SK-N-SH (cell line): ENCODE results near the gene LY6G6C. TPM values are rescaled to one million over a fixed set of nuclear protein-coding genes. Genes with fewer than 3 reads are reported as not detected.

ENCODE experiments used
- CTCF ChIA-PET: fragments of 300-600, 350-600 bp; formaldehyde crosslinking; extraction: SDS; loops from one replicate; lab custom pipeline; 2021; lab: Yijun Ruan, JAX
- POLR2A ChIA-PET: fragments of 350-600 bp; sonication (Branson Sonifier 250); formaldehyde crosslinking; extraction: SDS; loops from one replicate; lab custom pipeline; 2020; ENCODE audit warnings: antibody characterized with exemption, inconsistent platforms; lab: Yijun Ruan, JAX
- DNase-seq: peaks from one replicate; pipeline ENCODE4 v3.0.0; 2012
- H2AFZ ChIP-seq: fragments of 200-600 bp; sonication (generic); 2 replicates; pipeline ENCODE4 v1.8.1; 2016; ENCODE audit warnings: antibody characterized with exemption, mild to moderate bottlenecking, low read depth
- H3F3A ChIP-seq: fragments of 200-600 bp; sonication (generic); replicated peaks from 2 replicates; pipeline ENCODE3; 2016; ENCODE audit warnings: antibody characterized with exemption, mild to moderate bottlenecking; ENCODE audit not compliant: insufficient read depth
- H3K27ac ChIP-seq, 2 experiments: fragments of 200-500 bp in 1 of 2; fragments of 200-600 bp in 1 of 2; sonication (Bioruptor generic) in 1 of 2; sonication (generic), shearing (Covaris generic) in 1 of 2; 2 replicates each; pipeline versions ENCODE4 v1.5.1 to v1.6.1; 2014 to 2016; ENCODE audit warnings: low read depth in 2 of 2, inconsistent platforms in 1 of 2, low read length in 1 of 2, mild to moderate bottlenecking in 1 of 2, mixed read lengths in 1 of 2
- H3K27me3 ChIP-seq: fragments of 200-600 bp; sonication (generic), shearing (Covaris generic); 2 replicates; pipeline ENCODE4 v1.6.1; 2016; ENCODE audit warnings: mixed run types; ENCODE audit not compliant: insufficient read depth
- H3K36me3 ChIP-seq, 2 experiments: fragments of 200-500 bp in 1 of 2; fragments of 200-600 bp in 1 of 2; sonication (Bioruptor generic) in 1 of 2; sonication (generic) in 1 of 2; replicated peaks in 1 of 2; 2 replicates each; pipeline versions ENCODE3 to v1.5.1; 2014 to 2016; ENCODE audit warnings: low read length in 1 of 2, mild to moderate bottlenecking in 1 of 2; ENCODE audit not compliant: insufficient read depth in 2 of 2, control insufficient read depth in 1 of 2
- H3K4me1 ChIP-seq, 2 experiments: fragments of 200-500 bp in 1 of 2; fragments of 200-600 bp in 1 of 2; sonication (Bioruptor generic) in 1 of 2; sonication (generic), shearing (Covaris generic) in 1 of 2; 2 replicates each; pipeline versions ENCODE4 v1.5.1 to v1.6.1; 2014 to 2016; ENCODE audit warnings: low read depth in 1 of 2, low read length in 1 of 2, mixed run types in 1 of 2; ENCODE audit not compliant: insufficient read depth in 2 of 2, control insufficient read depth in 1 of 2
- H3K4me2 ChIP-seq: fragments of 200-600 bp; sonication (generic), shearing (Covaris generic); 2 replicates; pipeline ENCODE4 v1.6.1; 2017; ENCODE audit warnings: mixed run types
- H3K4me3 ChIP-seq, 2 experiments: fragments of 200-500 bp in 1 of 2; fragments of 200-600 bp in 1 of 2; sonication (Bioruptor generic) in 1 of 2; sonication (generic), shearing (Covaris generic) in 1 of 2; 2 replicates each; pipeline versions ENCODE4 v1.5.1 to v1.8.1; 2014 to 2016; ENCODE audit warnings: low read depth in 2 of 2, inconsistent platforms in 1 of 2, low read length in 1 of 2, mild to moderate bottlenecking in 1 of 2, mixed read lengths in 1 of 2, moderate library complexity in 1 of 2
- H3K79me2 ChIP-seq: fragments of 200-600 bp; sonication (generic); 2 replicates; pipeline ENCODE4 v1.8.1; 2017; ENCODE audit warnings: mild to moderate bottlenecking; ENCODE audit not compliant: insufficient read depth
- H3K9ac ChIP-seq: fragments of 200-600 bp; sonication (generic); 2 replicates; pipeline ENCODE4 v1.6.1; 2017; ENCODE audit warnings: mixed run types
- H3K9me2 ChIP-seq: fragments of 200-600 bp; sonication (generic); 2 replicates; pipeline ENCODE4 v1.6.1; 2017; ENCODE audit warnings: mixed run types
- H3K9me3 ChIP-seq: fragments of 200-600 bp; sonication (generic); 2 replicates; pipeline ENCODE4 v1.6.1; 2017; ENCODE audit warnings: mixed run types, mild to moderate bottlenecking, moderate library complexity
- H4K20me1 ChIP-seq: fragments of 200-600 bp; sonication (generic); 2 replicates; pipeline ENCODE4 v1.6.1; 2017; ENCODE audit warnings: mild to moderate bottlenecking, mixed run types; ENCODE audit not compliant: insufficient read depth
- EZH2phosphoT487 ChIP-seq: fragments of 200-600 bp; sonication (generic); IDR thresholded peaks from 2 replicates; pipeline ENCODE4 v1.6.1; 2017; ENCODE audit warnings: low read depth, mixed run types, mild to moderate bottlenecking, antibody characterized with exemption, moderate library complexity, borderline replicate concordance
- GABPA ChIP-seq: IDR thresholded peaks from 2 replicates; pipeline ENCODE4 v1.4.0; 2012; ENCODE audit warnings: low read depth, mild to moderate bottlenecking
- YY1 ChIP-seq: IDR thresholded peaks from 2 replicates; pipeline ENCODE4 v1.4.0; 2012; ENCODE audit warnings: low read depth, mild to moderate bottlenecking
- WGBS: methylation state at CpG from one replicate; pipeline ENCODE4 v1.1.6; 2017; ENCODE audit warnings: low lambda C conversion rate; 5-methylcytosine and 5-hydroxymethylcytosine counted together
- polyA plus RNA-seq, 3 experiments: library from polyadenylated mRNA; depleted of rRNA; stranded (reverse); fragments of >200 nt; gene quantifications; 2 replicates each; pipeline ENCODE4 v1.2.3, GENCODE V29; 2012
- TF ChIP-seq, protein P1 (sequence below): fragments of 200-600 bp; sonication (generic); IDR thresholded peaks from 2 replicates; pipeline ENCODE4 v1.6.1; 2017; ENCODE audit warnings: antibody characterized with exemption, mild to moderate bottlenecking, moderate library complexity

The LY6G6C gene
- polyA plus RNA-seq, 1 of the 3 experiments (the other 2 are of a cell fraction): not detected

DNA sequence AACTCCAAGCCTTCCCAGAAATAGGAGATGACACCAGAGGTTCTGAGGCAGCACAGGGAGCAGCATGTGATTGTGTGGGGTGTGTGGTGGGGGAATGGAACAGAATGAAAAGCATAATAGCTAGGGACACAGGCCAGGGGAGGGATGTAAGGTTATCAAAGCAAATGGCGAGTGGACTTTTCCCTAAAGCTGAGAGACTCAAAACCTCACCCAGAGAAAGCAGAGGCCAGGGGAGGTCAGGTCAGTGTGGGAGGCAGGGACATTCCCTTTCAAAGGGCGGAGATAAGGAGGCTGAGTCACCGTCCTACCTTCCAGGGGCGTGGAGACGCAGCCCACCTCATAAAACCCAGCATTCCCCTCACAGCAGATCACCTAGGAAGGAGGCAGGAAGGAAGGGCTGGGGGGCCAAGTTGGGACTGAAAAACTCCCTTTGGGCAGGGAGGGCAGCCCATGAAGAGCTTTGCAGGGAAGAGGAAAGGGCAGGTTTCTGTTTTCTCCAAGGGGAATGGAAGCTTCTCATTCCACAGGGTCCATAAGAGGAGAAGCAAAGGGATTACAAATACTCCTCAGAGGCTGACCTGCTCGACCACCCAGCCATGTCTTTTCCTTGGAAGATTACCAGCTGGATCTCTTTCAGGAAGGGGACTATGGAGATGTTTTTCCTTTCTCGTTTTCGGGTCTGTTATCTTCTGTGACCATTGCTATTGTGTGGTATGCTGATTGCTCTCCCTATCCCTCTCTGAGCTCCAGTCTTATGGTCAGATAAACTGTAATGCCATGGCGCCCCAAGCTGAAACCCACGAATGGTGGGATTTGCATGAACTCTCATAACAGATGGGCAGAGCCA, 31.1 kb downstream of the LY6G6C start:
- H3K36me3 ChIP-seq: peaks cover 18 to 56% of the 10 kb centered on the region in 2 experiments
- CTCF ChIA-PET: interaction anchor here (0.7 to 4.5 kb wide), 9 partner anchors 10 to 146 kb away, joined by 3 to 29 read pairs (median 5); partner anchors contain the start of genes C6orf47, LY6G5C and VARS1

DNA sequence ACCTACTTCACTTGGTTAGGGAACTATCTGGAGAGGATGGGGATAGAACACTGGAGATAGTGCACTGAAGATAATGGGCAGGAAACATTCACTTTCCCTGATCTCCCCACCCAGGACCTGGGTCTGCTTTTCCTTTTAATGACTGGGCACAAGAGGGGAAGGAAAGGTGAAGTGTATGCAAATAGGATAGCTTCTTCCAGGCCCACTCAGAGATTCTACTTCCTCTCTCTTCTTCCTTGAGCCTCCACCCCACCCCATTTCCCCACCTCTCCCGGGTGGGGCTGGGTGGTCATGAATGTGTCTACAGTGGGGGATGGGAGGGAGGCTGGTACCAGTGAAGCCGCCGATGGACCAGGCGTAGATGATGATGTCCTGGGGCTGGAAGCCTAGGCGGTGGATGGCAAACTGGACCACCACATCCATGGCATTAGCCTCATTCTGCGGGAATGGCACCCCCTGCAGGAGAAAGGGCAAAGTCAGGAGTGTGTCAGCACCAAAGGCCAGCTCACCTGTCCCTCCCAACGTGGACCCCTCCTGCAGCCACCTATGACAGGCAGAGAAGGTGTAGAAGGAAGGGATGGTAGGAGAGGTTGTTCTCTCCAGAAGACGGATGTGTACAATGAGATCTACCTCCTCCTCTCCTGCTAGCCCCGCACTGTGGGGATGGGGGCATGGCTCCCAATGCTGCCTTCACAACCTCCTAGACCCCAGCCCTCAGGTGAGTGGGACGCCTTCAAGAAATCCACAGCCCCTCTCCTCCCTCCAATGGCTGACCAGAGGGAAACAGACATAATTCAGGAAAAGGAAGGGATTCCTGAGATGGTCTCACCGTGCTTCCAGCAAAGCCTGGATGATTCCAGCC, 32.1 kb downstream of the LY6G6C start:
- H3K36me3 ChIP-seq: peaks cover 10 to 50% of the 10 kb centered on the region in 2 experiments
- DNase-seq: peak; percentile 43

More for the DNA sequence above, 31.1 kb downstream of the LY6G6C start:
- POLR2A ChIA-PET: no interaction called here
- no peaks in the 10 kb centered on the region for H3K9me2 ChIP-seq
- H3K27ac ChIP-seq: no peak overlapping the region
- H3K27me3 ChIP-seq: no peaks in the 10 kb centered on the region
- no peaks in the 10 kb centered on the region for H3K4me1 ChIP-seq
- no peaks in the 10 kb centered on the region for H3K79me2 ChIP-seq
- H3K9ac ChIP-seq: no peak overlapping the region
- H3K9me3 ChIP-seq: no peaks in the 10 kb centered on the region
- WGBS: 80% methylated on average over 10 of the region's 10 CpGs
- TF ChIP-seq EZH2phosphoT487 (no peak), YY1 (no peak)
- H3F3A ChIP-seq: no peaks in the 10 kb centered on the region
- H2AFZ ChIP-seq: no peak overlapping the region
- no peak for DNase-seq
- H3K4me2 ChIP-seq: no peak overlapping the region
- no peaks in the 10 kb centered on the region for H4K20me1 ChIP-seq
- no peak overlapping the region for H3K4me3 ChIP-seq

More for the DNA sequence above, 32.1 kb downstream of the LY6G6C start:
- TF ChIP-seq GABPA: no peak
- TF ChIP-seq, protein P1, sequence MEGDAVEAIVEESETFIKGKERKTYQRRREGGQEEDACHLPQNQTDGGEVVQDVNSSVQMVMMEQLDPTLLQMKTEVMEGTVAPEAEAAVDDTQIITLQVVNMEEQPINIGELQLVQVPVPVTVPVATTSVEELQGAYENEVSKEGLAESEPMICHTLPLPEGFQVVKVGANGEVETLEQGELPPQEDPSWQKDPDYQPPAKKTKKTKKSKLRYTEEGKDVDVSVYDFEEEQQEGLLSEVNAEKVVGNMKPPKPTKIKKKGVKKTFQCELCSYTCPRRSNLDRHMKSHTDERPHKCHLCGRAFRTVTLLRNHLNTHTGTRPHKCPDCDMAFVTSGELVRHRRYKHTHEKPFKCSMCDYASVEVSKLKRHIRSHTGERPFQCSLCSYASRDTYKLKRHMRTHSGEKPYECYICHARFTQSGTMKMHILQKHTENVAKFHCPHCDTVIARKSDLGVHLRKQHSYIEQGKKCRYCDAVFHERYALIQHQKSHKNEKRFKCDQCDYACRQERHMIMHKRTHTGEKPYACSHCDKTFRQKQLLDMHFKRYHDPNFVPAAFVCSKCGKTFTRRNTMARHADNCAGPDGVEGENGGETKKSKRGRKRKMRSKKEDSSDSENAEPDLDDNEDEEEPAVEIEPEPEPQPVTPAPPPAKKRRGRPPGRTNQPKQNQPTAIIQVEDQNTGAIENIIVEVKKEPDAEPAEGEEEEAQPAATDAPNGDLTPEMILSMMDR: peak; percentile 61
- TF ChIP-seq, all 33 proteins: peak for 1
- Histone ChIP-seq H3K4me2 (no peak overlapping the region), H3K27me3 (no peaks in the 10 kb centered on the region), H3K9ac (no peak overlapping the region), H3K27ac (no peak overlapping the region), H3K4me3 (no peak overlapping the region), H2AFZ (no peak overlapping the region), H4K20me1 (no peaks in the 10 kb centered on the region), H3F3A (no peaks in the 10 kb centered on the region), H3K9me2 (no peaks in the 10 kb centered on the region), H3K79me2 (no peaks in the 10 kb centered on the region), H3K9me3 (no peaks in the 10 kb centered on the region), H3K4me1 (no peaks in the 10 kb centered on the region)
- WGBS: 69% methylated on average over 8 of the region's 11 CpGs
- ChIA-PET CTCF (interaction anchor here (0.7 to 4.5 kb wide), 10 partner anchors 9 to 147 kb away, joined by 3 to 29 read pairs (median 4); partner anchors contain the start of genes LY6G5C and VARS1), POLR2A (no interaction called here)
